Endothelial cell of umbilical vein (primary cell): Measurements from ENCODE around the gene LPIN1. TPM values are rescaled to one million over a fixed set of nuclear protein-coding genes. Genes with fewer than 3 reads are reported as not detected.
"Not testable (repeated sequence)": the region's sequence is repeated elsewhere in the genome, so short reads cannot be mapped to it uniquely, and the experiment has no call there.

Source experiments
- BruUV-seq: library from RNA; stranded (reverse); fragments of 400-500 nt; replicated peaks from 2 replicates; lab custom pipeline; 2021; lab: Mats Ljungman, UMichigan
- CTCF ChIA-PET: fragments of 300-600, 350-600 bp; sonication (Branson Sonifier 250); formaldehyde crosslinking; loops from one replicate; lab custom pipeline; 2021; ENCODE audit warnings: antibody characterized with exemption, inconsistent platforms; lab: Charles Lee
- POLR2A ChIA-PET: fragments of 300-600, 350-600 bp; sonication (Branson Sonifier 250); formaldehyde crosslinking; loops from one replicate; lab custom pipeline; 2021; ENCODE audit warnings: antibody characterized with exemption, inconsistent platforms; lab: Charles Lee
- DNase-seq: peaks from one replicate; pipeline ENCODE4 v3.0.0-alpha.2; 2011; ENCODE audit warnings: low read depth, low spot score
- FAIRE-seq: peaks from 2 replicates; lab custom pipeline; 2011; peaks lifted over from hg19 to GRCh38; lab: Jason Lieb, UNC
- H2AFZ ChIP-seq: 2 replicates; pipeline ENCODE4 v1.6.0; 2012; ENCODE audit warnings: low read depth, low read length, control low read depth, inconsistent platforms
- H3K27ac ChIP-seq: 2 replicates; pipeline ENCODE4 v1.5.1; 2011; ENCODE audit warnings: low read depth, mild to moderate bottlenecking, control low read depth, low read length, moderate library complexity; ENCODE audit not compliant: insufficient read depth
- H3K27me3 ChIP-seq, 2 experiments: 2 replicates each; pipeline versions ENCODE4 v1.6.0 to v1.6.1; 2011; ENCODE audit warnings: low read length in 2 of 2, mixed read lengths in 1 of 2; ENCODE audit not compliant: control insufficient read depth in 2 of 2, insufficient read depth in 2 of 2
- H3K36me3 ChIP-seq, 2 experiments: 2 replicates in 1 of 2; 3 replicates in 1 of 2; pipeline ENCODE4 v1.5.1; 2011; ENCODE audit warnings: low read length in 2 of 2, mild to moderate bottlenecking in 1 of 2, moderate library complexity in 1 of 2; ENCODE audit not compliant: control insufficient read depth in 2 of 2, insufficient read depth in 2 of 2; ENCODE audit errors: extremely low read depth in 1 of 2
- H3K4me1 ChIP-seq: 3 replicates; pipeline ENCODE4 v1.5.1; 2011; ENCODE audit warnings: mild to moderate bottlenecking, low read length; ENCODE audit not compliant: control insufficient read depth, insufficient read depth; ENCODE audit errors: extremely low read depth
- H3K4me2 ChIP-seq: 2 replicates; pipeline ENCODE4 v1.6.1; 2011; ENCODE audit warnings: low read length, control low read depth, mixed read lengths; ENCODE audit not compliant: insufficient read depth
- H3K4me3 ChIP-seq, 3 experiments: fragments of 200-600 bp in 1 of 3; sonication (generic), shearing (Covaris generic) in 1 of 3; replicated peaks in 1 of 3; 2 replicates each; pipeline ENCODE4 v1.5.1; 2011 to 2016; ENCODE audit warnings: control low read depth in 3 of 3, low read length in 3 of 3, mild to moderate bottlenecking in 2 of 3, inconsistent platforms in 1 of 3, low read depth in 1 of 3, moderate library complexity in 1 of 3; ENCODE audit not compliant: insufficient read depth in 1 of 3
- H3K79me2 ChIP-seq: 2 replicates; pipeline ENCODE4 v1.6.0; 2012; ENCODE audit warnings: low read length, inconsistent platforms; ENCODE audit not compliant: control insufficient read depth, insufficient read depth
- H3K9ac ChIP-seq: replicated peaks from 2 replicates; pipeline ENCODE3; 2011; ENCODE audit warnings: low read length, control low read depth; ENCODE audit not compliant: insufficient read depth; ENCODE audit errors: extremely low read depth
- H3K9me1 ChIP-seq: replicated peaks from 3 replicates; pipeline ENCODE4 v1.6.0; 2011; ENCODE audit warnings: mild to moderate bottlenecking, low read length; ENCODE audit not compliant: control insufficient read depth, insufficient read depth; ENCODE audit errors: extremely low read depth
- H3K9me3 ChIP-seq: replicated peaks from 2 replicates; pipeline ENCODE4 v1.5.1; 2012; ENCODE audit warnings: low read length, inconsistent platforms; ENCODE audit not compliant: control insufficient read depth, insufficient read depth
- H4K20me1 ChIP-seq: replicated peaks from 2 replicates; pipeline ENCODE3; 2011; ENCODE audit warnings: mild to moderate bottlenecking, low read length; ENCODE audit not compliant: control insufficient read depth, insufficient read depth; ENCODE audit errors: extremely low read depth
- CTCF ChIP-seq, 2 donors: IDR thresholded peaks; 1 replicate in 1 of 2; 2 replicates in 1 of 2; pipeline ENCODE4 v1.5.1; 2011; ENCODE audit warnings: low read length in 2 of 2, mild to moderate bottlenecking in 2 of 2, moderate library complexity in 2 of 2, control low read depth in 1 of 2, inconsistent platforms in 1 of 2, low read depth in 1 of 2; ENCODE audit not compliant: insufficient read depth in 1 of 2; ENCODE audit errors: extremely low read depth in 1 of 2
- EZH2 ChIP-seq: IDR thresholded peaks from 2 replicates; pipeline ENCODE4 v1.6.1; 2012; ENCODE audit warnings: borderline replicate concordance, low read depth, mild to moderate bottlenecking, moderate library complexity, low read length, inconsistent platforms; ENCODE audit not compliant: severe bottlenecking
- FOS ChIP-seq: IDR thresholded peaks from 2 replicates; pipeline ENCODE4 v1.6.1; 2011; ENCODE audit warnings: mild to moderate bottlenecking, low read length, moderate library complexity, borderline replicate concordance; ENCODE audit not compliant: insufficient read depth
- GATA2 ChIP-seq: IDR thresholded peaks from 2 replicates; pipeline ENCODE4 v1.7.0; 2011; ENCODE audit warnings: low read depth, mild to moderate bottlenecking, moderate library complexity, mixed read lengths, low read length; ENCODE audit not compliant: insufficient read length, insufficient read depth
- JUN ChIP-seq: IDR thresholded peaks from 2 replicates; pipeline ENCODE4 v1.6.1; 2011; ENCODE audit warnings: borderline replicate concordance, low read depth; ENCODE audit not compliant: insufficient read length, insufficient read depth
- MAX ChIP-seq: IDR thresholded peaks from 2 replicates; pipeline ENCODE4 v1.6.1; 2011; ENCODE audit not compliant: insufficient read depth, insufficient read length
- MYC ChIP-seq: IDR thresholded peaks from one replicate; pipeline ENCODE4 v1.6.1; 2011; ENCODE audit warnings: mild to moderate bottlenecking, low read depth, low read length
- POLR2A ChIP-seq: IDR thresholded peaks from 2 replicates; pipeline ENCODE4 v1.6.1; 2012; ENCODE audit warnings: low read depth, mild to moderate bottlenecking, control low read depth, low read length
- POLR2AphosphoS5 ChIP-seq: IDR thresholded peaks from 2 replicates; pipeline ENCODE4 v1.6.1; 2012; ENCODE audit warnings: low read depth, mild to moderate bottlenecking, control low read depth, low read length, moderate library complexity; ENCODE audit not compliant: insufficient read depth
- dilution Hi-C: fragments of 300-500 bp; cut with MboI; formaldehyde crosslinking; loops from one replicate; pipeline ENCODE4 v1.15.0; 2019; ENCODE audit warnings: low sequenced_read_pairs; ENCODE audit not compliant: extremely low pct_ligation_motif_present
- intact Hi-C: fragments of 100-400 bp; cut with micrococcal nuclease; formaldehyde crosslinking; loops from one replicate; pipeline ENCODE4 v1.10.0; 2022
- polyA plus RNA-seq, 4 experiments: library from polyadenylated mRNA; depleted of rRNA in 3 of 4; stranded (reverse) in 3 of 4; unstranded in 1 of 4; fragments of >200 nt; gene quantifications; 2 replicates each; pipeline versions ENCODE4 v1.2.1 to v1.2.3, GENCODE V29; 2011 to 2012; ENCODE audit warnings: missing spikeins in 1 of 4
- total RNA-seq: library from RNA; stranded (reverse); gene quantifications from 2 replicates; pipeline ENCODE4 v1.2.3, GENCODE V29; 2021

Gene LPIN1
- total and polyA plus RNA-seq, 2 donors (not counting 3 experiments of a cell fraction or from before 2014, with no cell fraction given), result 26.6 to 80.4 TPM

- Histone ChIP-seq H3K4me2 (no peak overlapping the region), H3K9ac (no peak overlapping the region), H3K27me3 (peaks cover 19 to 24% of the 10 kb centered on the region in 2 experiments), H3K9me1 (no peaks in the 10 kb centered on the region), H3K4me3 (no peak overlapping the region), H2AFZ (no peak overlapping the region), H3K4me1 (no peaks in the 10 kb centered on the region), H3K36me3 (no peaks in the 10 kb centered on the region), H4K20me1 (no peaks in the 10 kb centered on the region), H3K9me3 (no peaks in the 10 kb centered on the region), H3K79me2 (no peaks in the 10 kb centered on the region), H3K27ac (no peak overlapping the region)
- ChIA-PET POLR2A (interaction anchor here (0.6 kb wide), 1 partner anchor 1268 kb away, joined by 3 read pairs; no protein-coding TSS in a partner anchor), CTCF (interaction anchor here (1.1 to 1.7 kb wide), 4 partner anchors 11 to 47 kb away, joined by 3 to 4 read pairs (median 4); no protein-coding TSS in a partner anchor)
- intact Hi-C loops, result no loop called here
- FAIRE-seq, result no peak
- dilution Hi-C loops, result no loop called here
- DNase-seq, result no peak
- TF ChIP-seq MAX (no peak), POLR2A (no peak), CTCF (IDR thresholded peaks at IDR 0.05; ENCODE audit: extremely low read depth in 1 of 2, insufficient read depth in 1 of 2, low read depth in 1 of 2, low read length in 2 of 2) (no peak), GATA2 (no peak), MYC (no peak), EZH2 (no peak), FOS (no peak), JUN (no peak), POLR2AphosphoS5 (no peak)
- BruUV-seq, result no TSS peak
Measured at GRCh38 chr2:11732587-11732986, 13.8 kb upstream of the LPIN1 start.

- dilution Hi-C loops, H3K9me3 ChIP-seq, FAIRE-seq, H2AFZ ChIP-seq, H3K9me1 ChIP-seq, H4K20me1 ChIP-seq, H3K9ac ChIP-seq, H3K4me2 ChIP-seq, H3K79me2 ChIP-seq, H3K27ac ChIP-seq, BruUV-seq, H3K4me3 ChIP-seq, POLR2A ChIA-PET, DNase-seq, H3K36me3 ChIP-seq: not testable (repeated sequence)
- peaks cover 14% of the 10 kb centered on the region for H3K4me1 ChIP-seq
- peaks cover 6 to 13% of the 10 kb centered on the region in 2 experiments for H3K27me3 ChIP-seq
- intact Hi-C loops, result loop anchor here (1.0 kb wide), 2 partner anchors 41 to 47 kb away; no protein-coding TSS in a partner anchor
- CTCF ChIA-PET, result interaction anchor here (1.5 to 5.3 kb wide), 4 partner anchors 16 to 47 kb away, joined by 3 to 80 read pairs (median 22); no protein-coding TSS in a partner anchor
Measured at GRCh38 chr2:11737852-11738251, 8.6 kb upstream of the LPIN1 start.
